ENCODE data around the gene ZNF84.

GRCh38 chr12:133057446-133057845 lies 20.1 kb downstream of the ZNF84 start:
- no peak for TF ChIP-seq EZH2phosphoT487 (IDR thresholded peaks at IDR 0.05; ENCODE audit: insufficient read depth, low read depth)
- TF ChIP-seq EZH2 (IDR thresholded peaks at IDR 0.05; ENCODE audit: insufficient read depth, poor library complexity, severe bottlenecking) = no peak
